GM23338 (cell line): Measurements from ENCODE around the gene AMBRA1. TPM values are rescaled to one million over a fixed set of nuclear protein-coding genes. Genes with fewer than 3 reads are reported as not detected.
A peak's percentile ranks its signal among the peaks of the same experiment; 100 is the strongest.

Source experiments
- ATAC-seq: fragments of 200-7000 bp; cut with Tn5 transposase; 3 replicates; pipeline ENCODE4 v1.9.1; 2020
- DNase-seq: peaks from one replicate; pipeline ENCODE4 v3.0.0-alpha.2; 2015; ENCODE audit warnings: low spot score
- H2AFZ ChIP-seq: fragments of 200-600 bp; sonication (generic); 2 replicates; pipeline ENCODE4 v1.8.0; 2016; ENCODE audit warnings: antibody characterized with exemption, mild to moderate bottlenecking, moderate library complexity
- H3F3A ChIP-seq: fragments of 200-600 bp; sonication (generic); replicated peaks from 2 replicates; pipeline ENCODE4 v1.8.0; 2017; ENCODE audit warnings: antibody characterized with exemption, mixed run types, low read depth
- H3K27ac ChIP-seq: fragments of 200-600 bp; sonication (generic); 2 replicates; pipeline ENCODE4 v1.6.1; 2016; ENCODE audit warnings: low read depth
- H3K27me3 ChIP-seq: fragments of 200-600 bp; sonication (generic); 2 replicates; pipeline ENCODE4 v1.8.0; 2016; ENCODE audit warnings: mild to moderate bottlenecking, mixed run types, moderate library complexity; ENCODE audit not compliant: insufficient read depth
- H3K36me3 ChIP-seq: fragments of 200-600 bp; sonication (generic); 2 replicates; pipeline ENCODE4 v1.8.0; 2016; ENCODE audit warnings: mild to moderate bottlenecking; ENCODE audit not compliant: insufficient read depth
- H3K4me1 ChIP-seq: fragments of 200-600 bp; sonication (generic); 2 replicates; pipeline ENCODE4 v1.8.0; 2016; ENCODE audit warnings: mild to moderate bottlenecking, moderate library complexity; ENCODE audit not compliant: insufficient read depth
- H3K4me2 ChIP-seq: fragments of 200-600 bp; sonication (generic); 2 replicates; pipeline ENCODE4 v1.7.1; 2017; ENCODE audit warnings: mixed run types
- H3K4me3 ChIP-seq: fragments of 200-600 bp; sonication (generic); 2 replicates; pipeline ENCODE4 v1.6.1; 2016; ENCODE audit warnings: mixed run types
- H3K79me2 ChIP-seq: fragments of 200-600 bp; sonication (generic); replicated peaks from 2 replicates; pipeline ENCODE4 v1.8.0; 2017; ENCODE audit warnings: mild to moderate bottlenecking; ENCODE audit not compliant: insufficient read depth
- H3K9me2 ChIP-seq: fragments of 200-600 bp; sonication (generic); 2 replicates; pipeline ENCODE4 v1.8.0; 2017; ENCODE audit not compliant: insufficient read depth
- H4K20me1 ChIP-seq: fragments of 200-600 bp; sonication (generic); replicated peaks from 2 replicates; pipeline ENCODE4 v1.8.0; 2017; ENCODE audit warnings: mild to moderate bottlenecking; ENCODE audit not compliant: insufficient read depth
- H3K27ac Mint-ChIP-seq: 2 replicates; pipeline ENCODE4 v1.8.0; 2020; ENCODE audit warnings: inconsistent platforms, mild to moderate bottlenecking, moderate library complexity, mixed read lengths
- H3K27me3 Mint-ChIP-seq: 3 replicates; pipeline ENCODE4 v1.8.0; 2022; ENCODE audit warnings: low read depth, mild to moderate bottlenecking, moderate library complexity, mixed read lengths, inconsistent platforms; ENCODE audit not compliant: insufficient read depth, poor library complexity
- H3K36me3 Mint-ChIP-seq: 3 replicates; pipeline ENCODE4 v1.8.0; 2021; ENCODE audit warnings: low read depth, mild to moderate bottlenecking, inconsistent platforms, moderate library complexity, mixed read lengths
- H3K4me1 Mint-ChIP-seq: 3 replicates; pipeline ENCODE4 v1.8.0; 2020; ENCODE audit warnings: mild to moderate bottlenecking, inconsistent platforms, mixed read lengths
- H3K4me3 Mint-ChIP-seq: 3 replicates; pipeline ENCODE4 v1.8.0; 2021; ENCODE audit warnings: moderate library complexity, mild to moderate bottlenecking, inconsistent platforms, mixed read lengths
- H3K9me3 Mint-ChIP-seq: 3 replicates; pipeline ENCODE4 v1.8.0; 2020; ENCODE audit warnings: moderate library complexity, mild to moderate bottlenecking, inconsistent platforms, mixed read lengths
- CREB1 ChIP-seq: fragments of 250-450 bp; sonication (Bioruptor Pico); IDR thresholded peaks from 2 replicates; pipeline ENCODE4 v1.5.0; 2020; ENCODE audit warnings: low read depth, mild to moderate bottlenecking, moderate library complexity
- CTCF ChIP-seq, 2 experiments: fragments of 200-600 bp in 1 of 2; sonication (generic) in 1 of 2; conservative IDR thresholded peaks; 2 replicates each; pipeline versions ENCODE4 v1.5.1 to v1.6.1; 2016 to 2017; ENCODE audit warnings: antibody characterized with exemption in 2 of 2, low read depth in 2 of 2, mild to moderate bottlenecking in 2 of 2, moderate library complexity in 1 of 2
- EZH2 ChIP-seq: fragments of 200-600 bp; sonication (generic); IDR thresholded peaks from one replicate; pipeline ENCODE4 v1.8.0; 2017; ENCODE audit warnings: antibody characterized with exemption, mild to moderate bottlenecking, low read depth; ENCODE audit not compliant: unreplicated experiment
- EZH2phosphoT487 ChIP-seq: fragments of 200-600 bp; sonication (generic); IDR thresholded peaks from one replicate; pipeline ENCODE4 v1.8.1; 2018; ENCODE audit warnings: antibody characterized with exemption; ENCODE audit not compliant: unreplicated experiment
- JUNB ChIP-seq: IDR thresholded peaks from one replicate; pipeline ENCODE4 v1.6.1; 2016; ENCODE audit warnings: antibody characterized with exemption; ENCODE audit not compliant: unreplicated experiment
- NANOG ChIP-seq: IDR thresholded peaks from 2 replicates; pipeline ENCODE4 v1.6.1; 2016; ENCODE audit warnings: antibody characterized with exemption, borderline replicate concordance
- POLR2AphosphoS5 ChIP-seq: IDR thresholded peaks from 2 replicates; pipeline ENCODE4 v1.6.1; 2016; ENCODE audit warnings: antibody characterized with exemption, low read depth
- REST ChIP-seq: IDR thresholded peaks from one replicate; pipeline ENCODE4 v1.6.1; 2018; ENCODE audit warnings: antibody characterized with exemption; ENCODE audit not compliant: unreplicated experiment
- STAT1 ChIP-seq: IDR thresholded peaks from one replicate; pipeline ENCODE4 v1.6.1; 2016; ENCODE audit warnings: antibody characterized with exemption; ENCODE audit not compliant: unreplicated experiment
- ZNF114 ChIP-seq: fragments of 250-450 bp; sonication (Bioruptor Pico); IDR thresholded peaks from 2 replicates; pipeline ENCODE4 v1.5.0; 2020; ENCODE audit warnings: mild to moderate bottlenecking, moderate library complexity
- ZNF331 ChIP-seq: fragments of 250-450 bp; sonication (Bioruptor Pico); IDR thresholded peaks from 2 replicates; pipeline ENCODE4 v1.5.0; 2020; ENCODE audit warnings: low read depth, mild to moderate bottlenecking, moderate library complexity
- polyA plus RNA-seq: library from polyadenylated mRNA; unstranded; fragments of >200 nt; fragmentation: Nextera tagmentation; extraction: Ambion mirVana; gene quantifications from 2 replicates; pipeline ENCODE4 v1.2.1, GENCODE V29; 2016
- total RNA-seq: library from RNA; depleted of rRNA; stranded (reverse); fragments of >200 nt; shearing (Covaris generic); gene quantifications from 2 replicates; pipeline ENCODE4 v1.2.3, GENCODE V29; 2014
- TF ChIP-seq, protein P1 (sequence below): IDR thresholded peaks from 2 replicates; pipeline ENCODE4 v1.6.1; 2016; ENCODE audit warnings: antibody characterized with exemption
- TF ChIP-seq, protein P2 (sequence below): fragments of 250-450 bp; sonication (Bioruptor Pico); IDR thresholded peaks from 2 replicates; pipeline ENCODE4 v1.5.0; 2020; ENCODE audit warnings: mild to moderate bottlenecking, moderate library complexity

Gene AMBRA1
- total and polyA plus RNA-seq, 2 experiments from 2014 or later = 8.3 to 34.8 TPM

GRCh38 chr11:46514370-46514769 lies 79.5 kb downstream of the AMBRA1 start:
- no peak for DNase-seq
- H3K4me1 Mint-ChIP-seq = peaks cover 37% of the 10 kb centered on the region
- H4K20me1 ChIP-seq = peaks cover 9% of the 10 kb centered on the region; the same call in 1 of the 2 replicates
- peaks cover 39% of the 10 kb centered on the region for H3K79me2 ChIP-seq
- no peaks in the 10 kb centered on the region for H3K27me3 ChIP-seq
- no peak for ATAC-seq
- peak overlapping the region; percentile 5; the same call in 1 of the 2 replicates for H3K27ac ChIP-seq
- peaks cover 33% of the 10 kb centered on the region for H3K4me1 ChIP-seq
- H3K27ac Mint-ChIP-seq = peak overlapping the region; percentile 3; the same call in 1 of the 2 replicates
- no peaks in the 10 kb centered on the region for H3K27me3 Mint-ChIP-seq
- TF ChIP-seq EZH2 = no peak
- no peak for TF ChIP-seq EZH2phosphoT487
- no peak for TF ChIP-seq JUNB
- no peak for TF ChIP-seq CREB1 (CRISPR knock-in tag)
- no peak for TF ChIP-seq NANOG
- no peak for TF ChIP-seq CTCF (conservative IDR thresholded peaks at IDR 0.05; ENCODE audit: low read depth in 2 of 2)
- TF ChIP-seq, protein P1, sequence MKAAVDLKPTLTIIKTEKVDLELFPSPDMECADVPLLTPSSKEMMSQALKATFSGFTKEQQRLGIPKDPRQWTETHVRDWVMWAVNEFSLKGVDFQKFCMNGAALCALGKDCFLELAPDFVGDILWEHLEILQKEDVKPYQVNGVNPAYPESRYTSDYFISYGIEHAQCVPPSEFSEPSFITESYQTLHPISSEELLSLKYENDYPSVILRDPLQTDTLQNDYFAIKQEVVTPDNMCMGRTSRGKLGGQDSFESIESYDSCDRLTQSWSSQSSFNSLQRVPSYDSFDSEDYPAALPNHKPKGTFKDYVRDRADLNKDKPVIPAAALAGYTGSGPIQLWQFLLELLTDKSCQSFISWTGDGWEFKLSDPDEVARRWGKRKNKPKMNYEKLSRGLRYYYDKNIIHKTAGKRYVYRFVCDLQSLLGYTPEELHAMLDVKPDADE = no peak
- TF ChIP-seq STAT1 = no peak
- TF ChIP-seq ZNF331 (CRISPR knock-in tag) = no peak
- TF ChIP-seq, protein P2, sequence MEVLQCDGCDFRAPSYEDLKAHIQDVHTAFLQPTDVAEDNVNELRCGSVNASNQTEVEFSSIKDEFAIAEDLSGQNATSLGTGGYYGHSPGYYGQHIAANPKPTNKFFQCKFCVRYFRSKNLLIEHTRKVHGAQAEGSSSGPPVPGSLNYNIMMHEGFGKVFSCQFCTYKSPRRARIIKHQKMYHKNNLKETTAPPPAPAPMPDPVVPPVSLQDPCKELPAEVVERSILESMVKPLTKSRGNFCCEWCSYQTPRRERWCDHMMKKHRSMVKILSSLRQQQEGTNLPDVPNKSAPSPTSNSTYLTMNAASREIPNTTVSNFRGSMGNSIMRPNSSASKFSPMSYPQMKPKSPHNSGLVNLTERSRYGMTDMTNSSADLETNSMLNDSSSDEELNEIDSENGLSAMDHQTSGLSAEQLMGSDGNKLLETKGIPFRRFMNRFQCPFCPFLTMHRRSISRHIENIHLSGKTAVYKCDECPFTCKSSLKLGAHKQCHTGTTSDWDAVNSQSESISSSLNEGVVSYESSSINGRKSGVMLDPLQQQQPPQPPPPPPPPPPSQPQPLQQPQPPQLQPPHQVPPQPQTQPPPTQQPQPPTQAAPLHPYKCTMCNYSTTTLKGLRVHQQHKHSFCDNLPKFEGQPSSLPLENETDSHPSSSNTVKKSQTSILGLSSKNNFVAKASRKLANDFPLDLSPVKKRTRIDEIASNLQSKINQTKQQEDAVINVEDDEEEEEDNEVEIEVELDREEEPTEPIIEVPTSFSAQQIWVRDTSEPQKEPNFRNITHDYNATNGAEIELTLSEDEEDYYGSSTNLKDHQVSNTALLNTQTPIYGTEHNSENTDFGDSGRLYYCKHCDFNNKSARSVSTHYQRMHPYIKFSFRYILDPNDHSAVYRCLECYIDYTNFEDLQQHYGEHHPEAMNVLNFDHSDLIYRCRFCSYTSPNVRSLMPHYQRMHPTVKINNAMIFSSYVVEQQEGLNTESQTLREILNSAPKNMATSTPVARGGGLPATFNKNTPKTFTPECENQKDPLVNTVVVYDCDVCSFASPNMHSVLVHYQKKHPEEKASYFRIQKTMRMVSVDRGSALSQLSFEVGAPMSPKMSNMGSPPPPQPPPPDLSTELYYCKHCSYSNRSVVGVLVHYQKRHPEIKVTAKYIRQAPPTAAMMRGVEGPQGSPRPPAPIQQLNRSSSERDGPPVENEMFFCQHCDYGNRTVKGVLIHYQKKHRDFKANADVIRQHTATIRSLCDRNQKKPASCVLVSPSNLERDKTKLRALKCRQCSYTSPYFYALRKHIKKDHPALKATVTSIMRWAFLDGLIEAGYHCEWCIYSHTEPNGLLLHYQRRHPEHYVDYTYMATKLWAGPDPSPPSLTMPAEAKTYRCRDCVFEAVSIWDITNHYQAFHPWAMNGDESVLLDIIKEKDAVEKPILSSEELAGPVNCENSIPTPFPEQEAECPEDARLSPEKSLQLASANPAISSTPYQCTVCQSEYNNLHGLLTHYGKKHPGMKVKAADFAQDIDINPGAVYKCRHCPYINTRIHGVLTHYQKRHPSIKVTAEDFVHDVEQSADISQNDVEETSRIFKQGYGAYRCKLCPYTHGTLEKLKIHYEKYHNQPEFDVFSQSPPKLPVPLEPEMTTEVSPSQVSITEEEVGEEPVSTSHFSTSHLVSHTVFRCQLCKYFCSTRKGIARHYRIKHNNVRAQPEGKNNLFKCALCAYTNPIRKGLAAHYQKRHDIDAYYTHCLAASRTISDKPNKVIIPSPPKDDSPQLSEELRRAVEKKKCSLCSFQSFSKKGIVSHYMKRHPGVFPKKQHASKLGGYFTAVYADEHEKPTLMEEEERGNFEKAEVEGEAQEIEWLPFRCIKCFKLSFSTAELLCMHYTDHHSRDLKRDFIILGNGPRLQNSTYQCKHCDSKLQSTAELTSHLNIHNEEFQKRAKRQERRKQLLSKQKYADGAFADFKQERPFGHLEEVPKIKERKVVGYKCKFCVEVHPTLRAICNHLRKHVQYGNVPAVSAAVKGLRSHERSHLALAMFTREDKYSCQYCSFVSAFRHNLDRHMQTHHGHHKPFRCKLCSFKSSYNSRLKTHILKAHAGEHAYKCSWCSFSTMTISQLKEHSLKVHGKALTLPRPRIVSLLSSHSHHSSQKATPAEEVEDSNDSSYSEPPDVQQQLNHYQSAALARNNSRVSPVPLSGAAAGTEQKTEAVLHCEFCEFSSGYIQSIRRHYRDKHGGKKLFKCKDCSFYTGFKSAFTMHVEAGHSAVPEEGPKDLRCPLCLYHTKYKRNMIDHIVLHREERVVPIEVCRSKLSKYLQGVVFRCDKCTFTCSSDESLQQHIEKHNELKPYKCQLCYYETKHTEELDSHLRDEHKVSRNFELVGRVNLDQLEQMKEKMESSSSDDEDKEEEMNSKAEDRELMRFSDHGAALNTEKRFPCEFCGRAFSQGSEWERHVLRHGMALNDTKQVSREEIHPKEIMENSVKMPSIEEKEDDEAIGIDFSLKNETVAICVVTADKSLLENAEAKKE (CRISPR knock-in tag) = no peak
- TF ChIP-seq POLR2AphosphoS5 = no peak
- TF ChIP-seq REST = no peak
- no peak for TF ChIP-seq ZNF114
- H3K9me3 Mint-ChIP-seq = no peaks in the 10 kb centered on the region
- H3K9me2 ChIP-seq = no peaks in the 10 kb centered on the region
- no peak overlapping the region for H2AFZ ChIP-seq
- no peak overlapping the region for H3K4me2 ChIP-seq
- no peaks in the 10 kb centered on the region for H3F3A ChIP-seq
- no peaks in the 10 kb centered on the region for H3K36me3 ChIP-seq
- H3K4me3 Mint-ChIP-seq = no peak overlapping the region
- no peak overlapping the region for H3K4me3 ChIP-seq
- no peaks in the 10 kb centered on the region; the same call in 2 of the 3 replicates for H3K36me3 Mint-ChIP-seq
